Mesothelial cell of epicardium (in vitro differentiated cells): ENCODE data around the gene SLC38A11. TPM values are rescaled to one million over a fixed set of nuclear protein-coding genes. Genes with fewer than 3 reads are reported as not detected.

ENCODE experiments used
- DNase-seq, 2 experiments: peaks; one replicate each; pipeline ENCODE4 v3.0.0; 2021; ENCODE audit warnings: low spot score in 2 of 2; ENCODE audit not compliant: unreplicated experiment in 2 of 2
- H3K27ac Mint-ChIP-seq: 2 replicates; pipeline ENCODE4 v1.8.0; 2021; ENCODE audit warnings: mixed read lengths
- H3K27me3 Mint-ChIP-seq: 2 replicates; pipeline ENCODE4 v1.8.0; 2021; ENCODE audit warnings: low read depth, mixed read lengths
- H3K36me3 Mint-ChIP-seq: 2 replicates; pipeline ENCODE4 v1.8.0; 2021; ENCODE audit warnings: mixed read lengths
- H3K4me1 Mint-ChIP-seq: 2 replicates; pipeline ENCODE4 v1.8.0; 2021; ENCODE audit warnings: mixed read lengths
- H3K4me3 Mint-ChIP-seq: 2 replicates; pipeline ENCODE4 v1.8.0; 2021; ENCODE audit warnings: mild to moderate bottlenecking, moderate library complexity, mixed read lengths
- H3K9me3 Mint-ChIP-seq: 2 replicates; pipeline ENCODE4 v1.8.0; 2021; ENCODE audit warnings: mixed read lengths
- total RNA-seq: library from RNA; stranded (reverse); gene quantifications from 3 replicates; pipeline ENCODE4 v1.2.1, GENCODE V29; 2021
- TF ChIP-seq, protein P1 (sequence below): fragments of 200-600 bp; sonication (generic); IDR thresholded peaks from one replicate; pipeline ENCODE4 v1.5.0; 2021; ENCODE audit warnings: antibody characterized with exemption; ENCODE audit not compliant: unreplicated experiment

The SLC38A11 gene
- total RNA-seq, 1 donor from 2014 or later, result 0.54 TPM

DNA sequence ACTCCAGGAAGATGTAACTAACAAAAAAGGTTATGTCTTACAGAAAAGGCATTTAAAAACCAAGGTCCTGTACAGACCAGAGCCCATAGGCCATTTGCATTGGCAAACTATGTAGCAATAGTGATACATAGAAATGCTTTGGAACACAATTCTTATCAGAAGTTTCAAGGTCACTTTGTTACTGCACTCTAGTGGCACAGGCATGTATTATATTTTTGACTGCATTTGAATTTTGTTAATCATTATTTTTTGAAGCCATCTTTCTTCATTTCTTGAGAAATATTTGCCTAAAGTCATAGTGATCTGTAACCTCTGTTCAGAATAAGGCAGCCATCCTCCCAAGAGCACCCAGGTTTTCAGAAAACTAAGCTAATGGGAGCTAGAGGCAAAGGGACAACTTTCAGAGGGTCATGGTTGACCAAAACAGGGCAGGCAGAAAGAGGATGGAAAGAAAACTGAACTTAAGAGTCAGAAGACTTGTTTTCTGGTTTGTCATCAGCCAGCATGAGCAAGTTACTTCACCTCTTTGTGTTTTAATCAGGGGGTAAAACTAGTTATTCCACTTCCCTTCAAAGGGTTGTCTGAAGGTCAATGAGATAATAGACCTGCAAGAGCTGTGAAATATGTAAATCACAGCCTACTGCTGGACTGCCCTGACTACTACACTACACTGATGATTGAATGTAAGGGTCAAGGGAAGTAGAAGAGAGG, 41.5 kb downstream of the SLC38A11 start:
- H3K4me3 Mint-ChIP-seq, result no peak overlapping the region

DNA sequence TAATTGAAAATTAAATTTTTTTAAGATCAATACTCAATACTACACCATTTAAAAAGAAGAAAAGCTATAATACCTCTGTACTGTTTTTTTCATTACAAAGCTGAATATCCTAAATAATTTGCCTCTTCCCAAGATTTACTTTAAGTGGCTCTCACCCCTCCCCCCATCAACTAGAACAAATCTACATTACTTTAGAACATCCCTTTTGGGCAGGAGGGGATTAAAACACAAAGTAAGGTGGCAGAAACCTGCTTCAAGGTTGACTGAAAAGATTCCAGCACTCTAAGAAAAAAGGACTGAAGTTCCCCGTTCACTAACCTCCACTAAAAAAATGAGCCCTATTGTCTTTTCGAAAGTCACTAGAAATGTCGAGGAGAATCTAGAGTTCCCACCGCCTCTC, 42.3 kb downstream of the SLC38A11 start:
- Mint-ChIP-seq H3K27me3 (no peaks in the 10 kb centered on the region), H3K27ac (peak overlapping the region; percentile 90), H3K9me3 (no peaks in the 10 kb centered on the region), H3K36me3 (no peaks in the 10 kb centered on the region), H3K4me3 (peak overlapping the region; percentile 18), H3K4me1 (peaks cover 82% of the 10 kb centered on the region)
- TF ChIP-seq, protein P1, sequence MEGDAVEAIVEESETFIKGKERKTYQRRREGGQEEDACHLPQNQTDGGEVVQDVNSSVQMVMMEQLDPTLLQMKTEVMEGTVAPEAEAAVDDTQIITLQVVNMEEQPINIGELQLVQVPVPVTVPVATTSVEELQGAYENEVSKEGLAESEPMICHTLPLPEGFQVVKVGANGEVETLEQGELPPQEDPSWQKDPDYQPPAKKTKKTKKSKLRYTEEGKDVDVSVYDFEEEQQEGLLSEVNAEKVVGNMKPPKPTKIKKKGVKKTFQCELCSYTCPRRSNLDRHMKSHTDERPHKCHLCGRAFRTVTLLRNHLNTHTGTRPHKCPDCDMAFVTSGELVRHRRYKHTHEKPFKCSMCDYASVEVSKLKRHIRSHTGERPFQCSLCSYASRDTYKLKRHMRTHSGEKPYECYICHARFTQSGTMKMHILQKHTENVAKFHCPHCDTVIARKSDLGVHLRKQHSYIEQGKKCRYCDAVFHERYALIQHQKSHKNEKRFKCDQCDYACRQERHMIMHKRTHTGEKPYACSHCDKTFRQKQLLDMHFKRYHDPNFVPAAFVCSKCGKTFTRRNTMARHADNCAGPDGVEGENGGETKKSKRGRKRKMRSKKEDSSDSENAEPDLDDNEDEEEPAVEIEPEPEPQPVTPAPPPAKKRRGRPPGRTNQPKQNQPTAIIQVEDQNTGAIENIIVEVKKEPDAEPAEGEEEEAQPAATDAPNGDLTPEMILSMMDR, result no peak
- no peak for DNase-seq

More for the DNA sequence above, 41.5 kb downstream of the SLC38A11 start:
- Mint-ChIP-seq H3K36me3 (no peaks in the 10 kb centered on the region), H3K27me3 (no peaks in the 10 kb centered on the region), H3K27ac (peak overlapping the region; percentile 90), H3K9me3 (no peaks in the 10 kb centered on the region), H3K4me1 (peaks cover 80% of the 10 kb centered on the region)
- TF ChIP-seq, protein P1, result peak; percentile 44
- no peak for DNase-seq

DNA sequence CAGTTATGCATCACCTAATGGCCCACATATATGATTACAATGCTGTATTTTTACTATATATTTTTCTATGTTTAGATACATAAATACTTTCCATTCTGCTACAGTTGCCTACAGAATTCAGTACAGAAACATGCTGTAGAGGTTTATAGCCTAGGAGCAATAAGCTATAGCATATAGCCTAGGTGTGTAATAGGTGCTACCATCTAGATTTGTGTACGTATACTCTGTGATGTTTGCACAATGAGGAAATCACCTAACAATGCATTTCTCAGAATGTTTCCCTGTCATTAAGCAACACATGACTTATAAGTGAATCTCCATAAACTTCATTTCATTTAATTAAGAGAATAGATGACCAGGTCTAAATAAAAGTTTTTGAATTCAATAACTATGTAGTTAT, 43.5 kb downstream of the SLC38A11 start:
- Mint-ChIP-seq H3K9me3 (no peaks in the 10 kb centered on the region), H3K4me1 (peaks cover 73% of the 10 kb centered on the region), H3K4me3 (no peak overlapping the region), H3K27ac (peak overlapping the region; percentile 87), H3K36me3 (no peaks in the 10 kb centered on the region), H3K27me3 (no peaks in the 10 kb centered on the region)
- TF ChIP-seq, protein P1, result no peak
- no peak for DNase-seq

DNA sequence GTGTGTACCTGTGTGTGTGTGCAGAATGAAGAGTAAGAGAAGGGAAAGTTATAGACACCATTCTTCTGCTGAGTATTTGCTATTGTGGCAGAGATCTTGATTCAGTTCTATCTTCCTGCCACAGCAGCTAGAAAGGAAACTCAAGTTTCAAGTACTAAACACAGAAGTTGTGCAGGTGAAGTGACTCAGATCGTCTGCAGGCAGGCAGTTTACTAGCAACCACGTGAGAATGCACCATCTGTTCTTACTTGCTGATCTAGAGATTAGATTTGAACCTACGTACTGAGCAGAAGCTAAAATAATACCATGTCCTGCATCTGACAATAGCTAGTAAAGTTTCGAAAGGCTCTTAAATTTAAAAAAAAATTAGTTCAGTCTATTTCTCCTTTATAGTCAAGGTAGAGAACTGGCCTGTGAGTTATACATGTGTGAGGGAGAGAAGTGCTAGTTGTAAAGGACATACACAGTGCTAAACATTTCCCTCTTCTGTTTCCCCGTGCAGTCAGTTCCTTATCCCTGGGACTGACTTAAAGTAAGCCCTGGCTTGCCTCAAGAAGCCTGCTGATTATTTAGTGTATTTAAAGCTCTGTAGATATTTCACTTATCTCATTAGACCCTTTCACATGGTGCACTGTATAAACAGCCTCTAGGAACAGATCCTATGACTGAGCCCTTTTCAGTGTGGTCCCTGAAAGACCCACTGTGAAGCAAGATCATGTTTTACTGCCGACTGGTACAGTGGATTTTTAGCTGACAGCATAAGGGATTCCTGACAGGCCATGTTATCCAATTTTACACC, 45.0 kb downstream of the SLC38A11 start:
- Mint-ChIP-seq H3K4me1 (peaks cover 60% of the 10 kb centered on the region), H3K4me3 (no peak overlapping the region), H3K27me3 (no peaks in the 10 kb centered on the region), H3K27ac (peak overlapping the region; percentile 85), H3K9me3 (no peaks in the 10 kb centered on the region), H3K36me3 (no peaks in the 10 kb centered on the region)
- DNase-seq, result no peak
- TF ChIP-seq, protein P1, result no peak

DNA sequence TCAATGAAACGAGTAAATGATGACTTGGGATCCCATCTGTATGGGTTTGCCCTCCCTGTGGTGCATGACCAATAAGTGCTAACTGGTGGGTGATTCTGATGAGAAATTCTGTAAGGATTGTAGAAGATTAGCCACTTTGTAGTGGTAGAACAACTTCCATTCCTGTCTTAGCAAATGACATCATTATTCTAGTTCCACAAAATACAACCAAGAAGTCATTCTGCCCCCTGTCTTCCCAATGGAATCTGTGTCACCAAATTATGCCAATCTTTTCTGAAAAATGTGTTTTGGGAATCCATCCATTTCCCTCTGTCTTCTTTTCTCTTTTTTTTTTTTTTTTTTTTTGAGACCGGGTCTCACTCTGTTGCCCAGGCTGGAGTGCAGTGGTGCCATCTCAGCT, 48.4 kb downstream of the SLC38A11 start:
- Mint-ChIP-seq H3K27ac (no peak overlapping the region), H3K4me3 (no peak overlapping the region), H3K9me3 (no peaks in the 10 kb centered on the region), H3K4me1 (peaks cover 42% of the 10 kb centered on the region), H3K36me3 (no peaks in the 10 kb centered on the region), H3K27me3 (no peaks in the 10 kb centered on the region)
- DNase-seq, result no peak
- TF ChIP-seq, protein P1, result no peak
